ENCODE measurements around the gene ZNF362. TPM values are rescaled to one million over a fixed set of nuclear protein-coding genes. Genes with fewer than 3 reads are reported as not detected.

Gene ZNF362, protein sequence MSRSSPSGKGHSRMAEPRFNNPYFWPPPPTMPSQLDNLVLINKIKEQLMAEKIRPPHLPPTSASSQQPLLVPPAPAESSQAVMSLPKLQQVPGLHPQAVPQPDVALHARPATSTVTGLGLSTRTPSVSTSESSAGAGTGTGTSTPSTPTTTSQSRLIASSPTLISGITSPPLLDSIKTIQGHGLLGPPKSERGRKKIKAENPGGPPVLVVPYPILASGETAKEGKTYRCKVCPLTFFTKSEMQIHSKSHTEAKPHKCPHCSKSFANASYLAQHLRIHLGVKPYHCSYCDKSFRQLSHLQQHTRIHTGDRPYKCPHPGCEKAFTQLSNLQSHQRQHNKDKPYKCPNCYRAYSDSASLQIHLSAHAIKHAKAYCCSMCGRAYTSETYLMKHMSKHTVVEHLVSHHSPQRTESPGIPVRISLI
- total RNA-seq = 5.5 and 6.6 TPM in 2 replicates

DNA sequence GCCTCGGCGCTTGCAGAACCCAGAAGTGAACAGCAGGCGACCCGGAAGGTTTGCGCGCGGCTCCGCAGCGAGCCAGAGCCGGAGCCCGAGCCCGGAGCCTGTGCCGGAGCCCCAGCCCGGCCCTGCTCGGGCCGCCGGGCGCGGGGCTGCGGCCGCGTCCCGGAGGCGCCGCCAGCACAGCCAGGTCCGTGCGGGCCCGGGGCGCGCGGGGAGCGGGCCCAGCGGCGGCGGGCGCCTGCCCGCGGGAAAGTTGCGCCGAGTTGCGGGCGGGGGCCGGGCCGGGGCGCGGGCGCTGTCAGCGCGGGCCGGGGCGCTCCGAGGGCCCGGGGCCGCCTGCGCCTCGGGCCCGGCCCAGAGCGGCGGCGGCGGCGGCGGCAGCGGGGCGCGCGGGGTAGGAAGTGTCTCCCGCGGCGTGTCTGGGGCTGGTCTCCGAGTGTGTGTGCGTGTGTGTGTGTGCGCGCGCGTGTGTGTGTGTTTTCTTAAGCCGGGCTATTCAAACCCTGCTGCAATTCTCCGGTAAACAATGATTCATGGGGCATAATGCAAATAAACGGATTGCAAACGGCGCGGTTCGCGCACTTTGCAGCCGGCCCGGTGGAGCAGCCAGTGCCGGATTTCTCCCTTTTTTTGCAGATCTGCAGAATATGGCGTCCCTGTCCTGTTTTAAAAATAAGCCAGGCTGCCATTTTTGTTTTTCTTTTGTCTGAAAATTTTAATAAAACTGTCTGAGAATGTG lies at the start of gene ZNF362:
TSS of gene ZNF362 (plus strand) at position 22 of the 736 bp plus-strand sequence. CDS start 14,083 bp downstream, outside the sequence.

DNA sequence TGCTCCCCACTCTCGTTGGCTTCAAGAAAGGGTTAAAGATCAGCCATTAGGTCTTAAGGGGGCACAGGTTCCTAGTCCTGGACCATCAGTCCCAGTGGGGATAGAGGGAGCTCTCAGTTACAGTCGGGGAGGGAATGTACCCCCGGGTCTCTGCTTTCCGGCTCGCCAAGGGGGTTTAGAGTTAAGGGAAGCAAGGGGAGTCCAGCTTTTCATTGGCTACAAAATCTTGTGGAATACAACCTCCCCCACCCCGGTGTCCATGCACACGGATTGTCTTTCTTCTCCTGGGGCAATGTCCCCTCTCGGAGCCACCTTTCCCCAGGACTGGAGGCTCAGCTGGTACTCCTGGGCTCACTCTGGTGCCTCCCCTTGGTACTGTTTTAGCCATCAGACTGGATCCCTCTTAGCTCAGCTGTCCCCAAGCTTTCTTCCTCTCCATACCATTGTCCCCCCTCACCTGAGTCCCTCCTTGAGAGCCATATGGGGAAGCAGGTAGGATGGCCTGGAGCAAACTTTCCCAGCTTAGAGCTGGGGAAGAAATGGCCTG lies 64.4 kb downstream of the ZNF362 start, which contains the start of gene A3GALT2:
TSS of gene A3GALT2 (minus strand) at position 480 of the 547 bp plus-strand sequence. CDS start at position 480, 0 bp downstream.

Other genes starting within 250 kb of the ZNF362 start
- gene AK2, start 219.6 kb upstream of the ZNF362 start, total RNA-seq = 87.5 and 167 TPM in 2 replicates
- 4.2 and 6.0 TPM in 2 replicates for gene AZIN2, start 175.3 kb upstream of the ZNF362 start, total RNA-seq
- gene TRIM62, start 74.4 kb upstream of the ZNF362 start, total RNA-seq = 2.8 and 3.3 TPM in 2 replicates
- gene A3GALT2, start 64.6 kb downstream of the ZNF362 start, total RNA-seq = 0.44 TPM in 1 of 2 replicates, not detected in the other
- 48.0 and 67.6 TPM in 2 replicates for gene PHC2, start 174.6 kb downstream of the ZNF362 start, total RNA-seq
- 13.1 and 19.8 TPM in 2 replicates for gene ZSCAN20, start 216.2 kb downstream of the ZNF362 start, total RNA-seq

Measured in smooth muscle cell of trachea (primary cell).